Panc1 (cell line): ENCODE measurements around the gene ABT1. TPM values are rescaled to one million over a fixed set of nuclear protein-coding genes. Genes with fewer than 3 reads are reported as not detected.

Experiments
- ATAC-seq: fragments of 200-7000 bp; cut with Tn5 transposase; 2 replicates; pipeline ENCODE4 v1.9.1; 2020; ENCODE audit warnings: mild to moderate bottlenecking, moderate library complexity
- BruUV-seq: library from RNA; stranded (reverse); fragments of 400-500 nt; replicated peaks from 2 replicates; lab custom pipeline; 2021; lab: Mats Ljungman, UMichigan
- CTCF ChIA-PET: fragments of 300-600 bp; sonication (Branson Sonifier 250); formaldehyde crosslinking; loops from one replicate; lab custom pipeline; 2022; ENCODE audit warnings: antibody characterized with exemption; lab: Charles Lee
- POLR2A ChIA-PET: fragments of 300-600 bp; sonication (Branson Sonifier 250); formaldehyde crosslinking; loops from one replicate; lab custom pipeline; 2022; ENCODE audit warnings: antibody characterized with exemption; lab: Charles Lee
- DNase-seq: peaks from one replicate; pipeline ENCODE4 v3.0.0-alpha.2; 2010; ENCODE audit warnings: low read depth, low spot score
- H3K27ac ChIP-seq: 2 replicates; pipeline ENCODE4 v1.5.1; 2011; ENCODE audit warnings: mild to moderate bottlenecking, low read length, inconsistent platforms
- H3K27me3 ChIP-seq: fragments of 200-500 bp; sonication (Bioruptor generic); 2 replicates; pipeline ENCODE4 v1.6.0; 2014; ENCODE audit warnings: low read length, inconsistent platforms; ENCODE audit not compliant: control insufficient read depth, insufficient read depth
- H3K36me3 ChIP-seq: fragments of 200-500 bp; sonication (Bioruptor generic); 2 replicates; pipeline ENCODE4 v1.5.1; 2014; ENCODE audit warnings: inconsistent platforms, mild to moderate bottlenecking, low read length, moderate library complexity; ENCODE audit not compliant: control insufficient read depth, insufficient read depth
- H3K4me1 ChIP-seq: 2 replicates; pipeline ENCODE4 v1.5.1; 2011; ENCODE audit warnings: inconsistent platforms, mild to moderate bottlenecking, low read length, moderate library complexity; ENCODE audit not compliant: control insufficient read depth, insufficient read depth
- H3K4me3 ChIP-seq, 2 experiments: 2 replicates each; pipeline ENCODE4 v1.5.1; 2011 to 2012; ENCODE audit warnings: low read depth in 2 of 2, low read length in 2 of 2, mild to moderate bottlenecking in 2 of 2, inconsistent platforms in 1 of 2, moderate library complexity in 1 of 2
- H3K9me3 ChIP-seq: fragments of 200-500 bp; sonication (Bioruptor generic); 2 replicates; pipeline ENCODE4 v1.5.1; 2014; ENCODE audit warnings: low read depth, mild to moderate bottlenecking, inconsistent platforms, low read length, moderate library complexity; ENCODE audit not compliant: control insufficient read depth, insufficient read depth
- CTCF ChIP-seq: fragments of 450-650 bp; IDR thresholded peaks from 2 replicates; pipeline ENCODE4 v1.5.1; 2017; ENCODE audit warnings: mild to moderate bottlenecking
- POLR2AphosphoS5 ChIP-seq: IDR thresholded peaks from 2 replicates; pipeline ENCODE4 v1.6.1; 2012; ENCODE audit warnings: mild to moderate bottlenecking, low read depth, low read length, moderate library complexity
- REST ChIP-seq, 2 experiments: IDR thresholded peaks; 2 replicates each; pipeline ENCODE4 v1.6.1; 2011 to 2012; ENCODE audit warnings: low read depth in 2 of 2, control low read depth in 1 of 2, low read length in 1 of 2, mild to moderate bottlenecking in 1 of 2, moderate library complexity in 1 of 2; ENCODE audit not compliant: insufficient read depth in 1 of 2
- SIN3A ChIP-seq: IDR thresholded peaks from 2 replicates; pipeline ENCODE4 v1.6.1; 2012; ENCODE audit warnings: low read depth, mild to moderate bottlenecking, low read length, moderate library complexity, borderline replicate concordance; ENCODE audit not compliant: insufficient read depth
- TCF7L2 ChIP-seq: IDR thresholded peaks from 2 replicates; pipeline ENCODE4 v1.6.1; 2011; ENCODE audit warnings: mild to moderate bottlenecking, low read depth, low read length, inconsistent platforms
- in situ Hi-C: cut with HindIII; loops from 2 replicates; pipeline ENCODE4 v1.10.0; 2016; ENCODE audit warnings: low sequenced_read_pairs, low pct_unique_long_range_greater_than_20kb
- intact Hi-C: fragments of 100-400 bp; cut with micrococcal nuclease; formaldehyde crosslinking; loops from one replicate; pipeline ENCODE4 v1.10.0; 2022; ENCODE audit not compliant: unreplicated experiment
- total RNA-seq: library from RNA; stranded (reverse); gene quantifications from one replicate; pipeline ENCODE4 v1.2.1, GENCODE V29; 2021; ENCODE audit not compliant: unreplicated experiment

Gene ABT1
- total RNA-seq, 1 experiment from 2014 or later: 18.0 TPM

- no TSS peak for BruUV-seq
Observed at GRCh38 chr6:26629359-26629758, 32.6 kb downstream of the ABT1 start.

GRCh38 chr6:26640806-26641205 is 44.1 kb downstream of the ABT1 start:
- intact Hi-C loops: no loop called here
- BruUV-seq: no TSS peak
- Histone ChIP-seq H3K36me3 (peaks cover 28% of the 10 kb centered on the region), H3K9me3 (peaks cover 71% of the 10 kb centered on the region), H3K27ac (no peak overlapping the region), H3K4me1 (no peaks in the 10 kb centered on the region), H3K27me3 (no peaks in the 10 kb centered on the region), H3K4me3 (no peak overlapping the region)
- ChIA-PET CTCF (no interaction called here), POLR2A (no interaction called here)
- no peak for TF ChIP-seq POLR2AphosphoS5
- TF ChIP-seq SIN3A: no peak
- no peak for TF ChIP-seq CTCF
- no peak for TF ChIP-seq REST (IDR thresholded peaks at IDR 0.05; ENCODE audit: insufficient read depth in 1 of 2, low read depth in 2 of 2, low read length in 1 of 2)
- no peak for TF ChIP-seq TCF7L2
- DNase-seq: no peak
- in situ Hi-C loops: no loop called here
- ATAC-seq: no peak

More at GRCh38 chr6:26629359-26629758, 32.6 kb downstream of the ABT1 start:
- ATAC-seq (no peak), DNase-seq (no peak)
- intact Hi-C loops (no loop called here), in situ Hi-C loops (no loop called here)
- ChIA-PET POLR2A (no interaction called here), CTCF (no interaction called here)
- Histone ChIP-seq H3K36me3 (no peaks in the 10 kb centered on the region; the same call in none of the 2 replicates), H3K27me3 (no peaks in the 10 kb centered on the region), H3K4me1 (no peaks in the 10 kb centered on the region), H3K9me3 (peaks cover 10% of the 10 kb centered on the region; the same call in 1 of the 2 replicates), H3K27ac (no peak overlapping the region), H3K4me3 (no peak overlapping the region)
- TF ChIP-seq TCF7L2 (no peak), POLR2AphosphoS5 (no peak), SIN3A (no peak), REST (IDR thresholded peaks at IDR 0.05; ENCODE audit: insufficient read depth in 1 of 2, low read depth in 2 of 2, low read length in 1 of 2) (no peak), CTCF (no peak)
